GM12874 (cell line): ENCODE data around the gene SLC7A9.

Source experiments
- TF ChIP-seq, protein P1 (sequence below): IDR thresholded peaks from 2 replicates; pipeline ENCODE4 v1.5.1; 2011; ENCODE audit warnings: low read depth, mild to moderate bottlenecking, control low read depth, low read length, moderate library complexity; ENCODE audit not compliant: insufficient read depth

The SLC7A9 gene

DNA sequence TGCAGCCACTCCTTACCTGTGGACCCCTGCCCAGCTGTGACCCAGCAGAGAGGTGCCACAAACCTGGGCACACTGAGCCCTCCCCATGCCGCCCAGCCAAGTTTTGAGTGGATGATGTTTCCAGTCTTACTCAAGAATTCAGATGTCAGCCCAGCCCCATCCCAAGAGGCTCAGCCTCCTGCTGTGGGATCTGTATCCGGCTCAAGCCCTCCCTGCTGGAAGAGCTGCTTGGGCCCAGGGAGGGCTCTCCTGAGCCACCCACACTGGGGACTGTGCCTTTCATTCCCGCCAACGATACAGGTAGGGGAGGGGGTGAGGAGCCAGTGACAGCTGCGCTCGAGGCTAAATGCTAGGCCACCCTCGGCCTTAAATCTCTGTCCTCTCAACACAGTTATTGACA lies 5.9 kb upstream of the SLC7A9 start:
- TF ChIP-seq, protein P1, sequence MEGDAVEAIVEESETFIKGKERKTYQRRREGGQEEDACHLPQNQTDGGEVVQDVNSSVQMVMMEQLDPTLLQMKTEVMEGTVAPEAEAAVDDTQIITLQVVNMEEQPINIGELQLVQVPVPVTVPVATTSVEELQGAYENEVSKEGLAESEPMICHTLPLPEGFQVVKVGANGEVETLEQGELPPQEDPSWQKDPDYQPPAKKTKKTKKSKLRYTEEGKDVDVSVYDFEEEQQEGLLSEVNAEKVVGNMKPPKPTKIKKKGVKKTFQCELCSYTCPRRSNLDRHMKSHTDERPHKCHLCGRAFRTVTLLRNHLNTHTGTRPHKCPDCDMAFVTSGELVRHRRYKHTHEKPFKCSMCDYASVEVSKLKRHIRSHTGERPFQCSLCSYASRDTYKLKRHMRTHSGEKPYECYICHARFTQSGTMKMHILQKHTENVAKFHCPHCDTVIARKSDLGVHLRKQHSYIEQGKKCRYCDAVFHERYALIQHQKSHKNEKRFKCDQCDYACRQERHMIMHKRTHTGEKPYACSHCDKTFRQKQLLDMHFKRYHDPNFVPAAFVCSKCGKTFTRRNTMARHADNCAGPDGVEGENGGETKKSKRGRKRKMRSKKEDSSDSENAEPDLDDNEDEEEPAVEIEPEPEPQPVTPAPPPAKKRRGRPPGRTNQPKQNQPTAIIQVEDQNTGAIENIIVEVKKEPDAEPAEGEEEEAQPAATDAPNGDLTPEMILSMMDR = no peak

DNA sequence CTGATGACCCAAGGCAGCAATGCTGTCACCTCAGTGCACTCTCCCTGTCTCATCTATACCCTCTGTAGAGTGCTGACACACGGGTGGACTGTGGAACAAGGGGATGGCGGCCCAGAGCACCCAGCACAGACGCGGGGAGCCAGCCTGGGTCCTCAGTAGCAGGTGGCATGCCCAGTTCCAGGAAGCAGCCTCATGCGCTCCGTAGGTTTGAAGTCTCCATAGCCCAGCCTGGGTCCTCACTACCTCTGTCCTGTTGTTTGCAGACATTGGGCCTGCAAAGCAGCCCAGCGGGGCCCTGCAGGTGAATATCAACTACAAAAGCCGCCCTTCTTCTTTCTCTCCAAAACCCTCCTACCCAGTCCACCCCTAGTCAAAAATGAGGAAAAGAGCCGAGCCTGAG lies 5.0 kb upstream of the SLC7A9 start:
- TF ChIP-seq, protein P1 = no peak

DNA sequence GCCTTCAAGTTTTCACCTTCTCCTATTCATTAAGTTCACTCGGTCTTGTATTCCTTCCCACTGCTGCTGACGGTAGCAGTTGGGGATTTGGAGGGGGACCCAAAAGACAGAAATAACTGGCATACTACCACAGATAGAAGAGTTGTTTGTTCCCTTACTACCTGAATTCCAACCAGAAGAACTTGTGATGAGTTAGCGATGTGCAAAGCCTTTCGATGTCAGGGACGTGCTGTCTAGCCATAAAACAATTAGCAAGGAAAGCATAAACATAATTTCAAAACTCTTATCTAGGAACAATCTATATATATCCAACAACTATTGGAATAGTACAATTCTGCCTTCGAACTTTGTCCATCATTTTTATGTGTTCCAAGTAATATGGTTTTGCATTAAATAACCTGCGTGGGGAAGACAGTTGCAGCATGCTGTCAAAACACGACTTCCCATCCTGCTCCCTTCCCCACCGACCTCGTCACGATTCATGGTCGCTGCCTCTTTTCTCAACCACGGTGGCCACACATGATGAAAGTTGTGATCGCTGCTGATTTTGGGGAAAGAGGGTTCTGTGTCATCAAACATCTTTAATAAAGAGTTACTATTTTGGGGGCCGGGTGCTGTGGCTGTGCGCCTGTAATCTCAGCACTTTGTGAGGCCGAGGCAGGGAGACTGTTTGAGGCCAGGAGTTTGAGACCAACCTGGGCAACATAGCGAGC lies 3.8 kb upstream of the SLC7A9 start:
- TF ChIP-seq, protein P1 = no peak

DNA sequence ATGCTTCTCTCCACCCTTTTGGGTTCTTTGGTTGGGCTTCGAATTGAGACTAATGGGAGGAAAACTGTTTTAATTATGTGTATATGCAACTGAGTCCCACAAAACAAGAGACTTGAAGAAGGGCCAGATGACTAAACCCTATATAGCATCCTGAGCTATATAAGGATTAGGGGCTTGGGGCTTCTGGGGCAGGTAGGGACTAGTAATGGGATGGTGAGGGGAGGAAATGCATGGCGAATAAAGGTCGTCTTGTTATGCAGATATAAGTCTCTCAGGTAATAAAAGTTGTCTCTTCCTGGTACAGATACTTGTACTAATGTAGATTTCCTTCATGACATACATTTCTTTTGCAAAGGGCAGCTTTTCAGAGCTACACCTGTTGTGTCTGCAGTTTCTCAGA lies 2.8 kb upstream of the SLC7A9 start:
- TF ChIP-seq, protein P1 = no peak

DNA sequence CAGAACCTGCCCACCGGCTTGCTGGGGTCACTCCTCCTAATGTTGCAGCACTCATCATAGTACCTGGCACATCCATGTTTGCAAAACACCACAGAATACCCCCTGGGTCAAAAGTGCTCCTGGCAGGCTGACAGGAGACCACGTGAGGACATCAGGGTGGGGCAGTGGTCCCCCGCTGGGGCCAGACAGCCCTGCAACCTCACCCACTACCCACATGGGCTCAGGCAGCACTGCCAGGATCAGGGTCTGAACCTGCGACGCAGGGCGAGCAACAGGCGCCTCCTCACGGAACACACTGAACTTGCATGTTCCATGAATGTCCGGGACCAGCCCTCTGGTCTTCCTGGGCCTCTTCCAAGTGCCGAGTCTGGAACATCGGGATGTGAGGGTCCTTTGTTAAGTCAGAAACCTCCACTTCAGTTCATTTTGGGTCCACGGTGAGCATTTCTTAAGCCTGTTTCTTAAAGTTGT lies 1.4 kb upstream of the SLC7A9 start:
- TF ChIP-seq, protein P1 = no peak

DNA sequence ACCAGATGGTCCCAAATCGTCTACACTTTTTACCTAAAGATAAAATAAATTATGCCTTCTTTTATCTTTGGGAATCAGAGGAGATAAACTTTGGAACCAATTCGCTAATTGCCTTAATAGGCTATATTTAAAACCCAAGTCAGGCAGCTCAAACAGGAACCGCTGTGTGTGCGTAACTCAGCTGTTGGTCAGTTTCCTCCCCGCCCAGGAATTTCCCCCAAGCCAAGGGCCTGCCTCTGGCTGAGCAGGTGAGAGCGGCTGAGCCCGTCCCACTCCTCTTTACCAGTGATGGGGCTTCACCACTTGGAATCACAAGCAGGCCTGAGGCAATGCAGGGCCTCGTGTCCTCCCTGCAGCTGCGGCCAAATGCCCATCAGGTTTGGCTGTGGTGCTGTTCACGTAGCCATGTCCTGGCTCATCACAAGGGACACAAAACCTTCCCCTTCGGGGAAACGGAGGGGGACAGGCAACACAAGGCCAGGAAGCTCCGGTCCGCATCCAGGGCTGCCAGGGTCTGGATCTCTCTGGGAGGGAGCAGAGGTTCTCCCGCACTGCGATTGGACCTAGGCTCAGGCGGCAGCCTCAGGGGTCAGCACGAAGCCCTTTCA lies 503 bp upstream of the SLC7A9 start:
- TF ChIP-seq, protein P1 = no peak

DNA sequence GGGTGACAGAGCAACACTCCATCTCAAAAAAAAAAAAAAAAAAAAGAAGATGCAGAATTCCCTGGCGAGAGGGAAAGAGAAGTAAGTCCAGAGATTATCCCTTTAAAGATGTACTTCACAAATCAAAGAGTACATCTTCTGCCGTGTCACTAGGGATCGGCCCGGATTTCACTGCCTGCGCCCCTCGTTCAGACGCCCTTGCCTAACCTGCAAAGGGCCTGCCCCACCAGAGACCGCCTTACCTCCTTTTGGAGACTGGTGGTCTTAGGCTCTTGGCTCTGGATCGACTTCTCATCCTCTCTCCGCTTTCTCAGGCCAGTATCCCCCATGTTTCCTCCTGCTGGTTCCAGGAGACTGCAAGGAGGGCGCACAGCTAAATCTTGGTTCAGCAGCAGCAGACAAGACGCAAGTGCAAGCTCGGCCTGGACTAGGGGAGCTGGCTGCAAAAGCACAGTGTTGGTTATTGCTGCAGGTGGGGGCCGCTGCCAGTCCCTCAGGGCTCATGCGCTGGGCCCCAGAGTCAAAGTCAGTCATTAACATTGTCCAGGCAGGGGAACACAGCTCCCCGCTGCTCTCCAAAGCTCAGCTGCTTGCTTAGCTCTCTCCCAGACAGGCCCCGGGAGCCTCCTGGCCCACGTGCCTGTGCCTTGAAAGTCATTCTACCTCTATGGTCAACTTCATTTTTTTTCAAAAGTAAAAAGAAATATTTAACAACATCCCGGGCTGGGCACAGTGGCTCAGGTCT lies 1.2 kb downstream of the SLC7A9 start:
- TF ChIP-seq, protein P1 = no peak
